GM06990 (cell line): ENCODE results near the gene AMBP.

Experiments used
- DNase-seq: peaks from one replicate; pipeline ENCODE4 v3.0.0-alpha.2; 2011; ENCODE audit not compliant: insufficient read length; ENCODE audit errors: extremely low read depth
- H3K27me3 ChIP-seq: replicated peaks from 2 replicates; pipeline ENCODE4 v1.6.0; 2011; ENCODE audit warnings: low read length; ENCODE audit not compliant: control insufficient read depth, insufficient read depth
- H3K36me3 ChIP-seq: 2 replicates; pipeline ENCODE4 v1.5.1; 2011; ENCODE audit warnings: low read length; ENCODE audit not compliant: control insufficient read depth, insufficient read depth
- H3K4me3 ChIP-seq: replicated peaks from 2 replicates; pipeline ENCODE4 v1.5.1; 2011; ENCODE audit warnings: low read depth, mild to moderate bottlenecking, control low read depth, low read length
- TF ChIP-seq, protein P1 (sequence below): IDR thresholded peaks from 2 replicates; pipeline ENCODE4 v1.5.1; 2011; ENCODE audit warnings: low read length, control low read depth, mild to moderate bottlenecking, inconsistent platforms; ENCODE audit not compliant: insufficient read depth, poor library complexity, severe bottlenecking

The AMBP gene

GRCh38 chr9:114099669-114100270, 21.7 kb upstream of the AMBP start:
- H3K36me3 ChIP-seq: no peaks in the 10 kb centered on the region
- no peak overlapping the region for H3K4me3 ChIP-seq
- TF ChIP-seq, protein P1, sequence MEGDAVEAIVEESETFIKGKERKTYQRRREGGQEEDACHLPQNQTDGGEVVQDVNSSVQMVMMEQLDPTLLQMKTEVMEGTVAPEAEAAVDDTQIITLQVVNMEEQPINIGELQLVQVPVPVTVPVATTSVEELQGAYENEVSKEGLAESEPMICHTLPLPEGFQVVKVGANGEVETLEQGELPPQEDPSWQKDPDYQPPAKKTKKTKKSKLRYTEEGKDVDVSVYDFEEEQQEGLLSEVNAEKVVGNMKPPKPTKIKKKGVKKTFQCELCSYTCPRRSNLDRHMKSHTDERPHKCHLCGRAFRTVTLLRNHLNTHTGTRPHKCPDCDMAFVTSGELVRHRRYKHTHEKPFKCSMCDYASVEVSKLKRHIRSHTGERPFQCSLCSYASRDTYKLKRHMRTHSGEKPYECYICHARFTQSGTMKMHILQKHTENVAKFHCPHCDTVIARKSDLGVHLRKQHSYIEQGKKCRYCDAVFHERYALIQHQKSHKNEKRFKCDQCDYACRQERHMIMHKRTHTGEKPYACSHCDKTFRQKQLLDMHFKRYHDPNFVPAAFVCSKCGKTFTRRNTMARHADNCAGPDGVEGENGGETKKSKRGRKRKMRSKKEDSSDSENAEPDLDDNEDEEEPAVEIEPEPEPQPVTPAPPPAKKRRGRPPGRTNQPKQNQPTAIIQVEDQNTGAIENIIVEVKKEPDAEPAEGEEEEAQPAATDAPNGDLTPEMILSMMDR: no peak
- no peaks in the 10 kb centered on the region for H3K27me3 ChIP-seq
- no peak for DNase-seq

DNA sequence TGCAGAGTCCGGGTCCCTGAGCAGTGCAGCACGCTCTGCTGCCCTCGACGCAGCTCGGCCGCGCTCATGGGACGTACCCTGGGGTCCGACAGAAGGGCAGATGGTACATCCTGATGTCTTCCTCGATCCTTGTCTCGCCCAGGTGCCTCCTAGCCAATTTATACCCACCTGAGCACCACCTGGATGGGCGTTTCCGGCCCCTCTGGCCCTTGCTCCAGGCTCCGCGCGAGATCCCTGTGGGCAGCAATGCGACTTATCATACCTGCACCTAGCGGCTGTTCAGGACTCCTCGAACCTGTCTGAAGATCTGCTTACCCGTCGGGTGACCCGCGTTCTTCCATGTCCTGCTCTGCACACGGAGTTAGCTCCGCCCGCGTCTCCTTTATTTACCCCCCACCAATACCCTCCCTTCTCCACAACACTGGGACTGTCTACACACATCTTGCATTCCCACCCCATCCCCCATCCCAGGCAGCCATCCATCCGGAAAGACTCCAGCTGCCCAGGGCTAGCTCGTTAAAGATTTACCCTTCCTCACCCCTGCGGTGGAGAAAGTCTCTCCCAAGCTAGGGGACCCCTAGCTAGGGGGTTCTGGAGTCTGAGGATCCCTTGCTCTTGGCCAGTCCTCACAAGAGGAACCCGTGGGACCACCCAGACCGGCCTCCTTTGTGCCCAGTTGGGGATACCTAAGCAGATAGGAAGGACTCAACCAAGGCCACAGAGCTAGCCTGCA, 21.0 kb upstream of the AMBP start, which contains the start of gene KIF12:
KIF12 (minus strand) TSS at position 357 of the 733 bp plus-strand sequence; CDS start at position 341, 16 bp downstream.
- Histone ChIP-seq H3K27me3 (no peaks in the 10 kb centered on the region), H3K36me3 (no peaks in the 10 kb centered on the region), H3K4me3 (no peak within 1 kb of the TSS)
- no peak for DNase-seq
- TF ChIP-seq, protein P1: no peak

- DNase-seq: no peak
- no peaks in the 10 kb centered on the region for H3K36me3 ChIP-seq
- H3K4me3 ChIP-seq: no peak overlapping the region
- no peaks in the 10 kb centered on the region for H3K27me3 ChIP-seq
- TF ChIP-seq, protein P1: no peak
Observed at GRCh38 chr9:114098021-114098935, 20.2 kb upstream of the AMBP start.

DNA sequence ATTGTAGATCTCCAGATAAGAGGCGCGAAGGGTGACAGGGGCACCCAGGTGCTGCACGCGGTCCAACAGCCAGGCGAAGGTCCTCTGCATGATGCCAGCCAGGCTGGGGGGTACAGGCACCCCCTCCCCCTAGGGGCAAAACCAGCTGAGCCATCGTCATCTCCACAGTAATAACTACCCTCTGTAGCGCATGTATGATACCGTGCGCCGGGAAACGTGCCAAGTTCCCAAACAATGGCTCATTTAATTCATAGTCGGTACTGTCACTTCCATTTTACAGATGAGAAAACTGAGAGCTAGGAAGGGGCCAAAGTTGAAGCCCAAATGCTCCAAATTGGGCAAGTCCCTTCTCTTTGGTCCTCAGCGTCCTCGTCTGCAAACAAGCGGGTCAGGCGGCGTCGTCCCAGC, 19.5 kb upstream of the AMBP start:
- no peaks in the 10 kb centered on the region for H3K36me3 ChIP-seq
- TF ChIP-seq, protein P1: no peak
- no peak for DNase-seq
- H3K27me3 ChIP-seq: no peaks in the 10 kb centered on the region; the same call in 1 of the 2 replicates
- no peak overlapping the region for H3K4me3 ChIP-seq

DNA sequence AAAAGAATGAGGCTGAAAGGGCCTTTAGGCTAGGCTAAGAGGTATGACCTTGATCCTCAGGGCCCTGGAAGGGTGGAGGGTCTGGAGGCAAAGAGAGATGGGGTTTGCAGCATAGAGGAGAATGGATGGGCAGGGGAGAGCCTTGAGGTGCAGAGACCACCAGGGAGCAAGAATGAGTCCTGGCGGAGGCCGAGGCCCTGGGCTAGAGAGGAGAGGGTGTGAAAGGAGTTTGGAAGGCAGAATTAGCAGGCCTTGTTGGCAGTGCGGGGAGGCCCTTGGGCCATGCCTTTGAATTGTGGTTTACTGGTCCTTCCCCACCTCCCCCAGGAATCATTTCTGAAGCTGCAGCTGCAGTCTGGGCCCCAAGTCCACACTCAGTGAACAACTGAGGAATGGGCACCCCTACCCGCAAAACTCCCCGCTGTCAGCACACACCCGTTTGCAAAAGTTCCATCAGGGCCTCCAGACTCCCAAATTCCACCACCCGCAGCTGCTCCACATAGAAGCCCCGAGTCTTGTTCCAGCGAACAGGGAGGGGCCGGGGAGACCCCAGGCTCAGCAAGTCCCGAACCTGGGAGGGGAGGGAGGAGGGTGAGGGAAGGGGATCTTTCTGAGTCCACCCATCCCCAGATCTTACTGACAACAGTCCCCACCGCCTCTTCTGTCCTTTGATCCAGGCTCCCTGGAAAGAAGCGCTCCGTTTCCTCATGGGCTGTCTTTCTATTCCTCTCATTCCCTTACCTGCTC, 18.9 kb upstream of the AMBP start:
- Histone ChIP-seq H3K36me3 (no peaks in the 10 kb centered on the region), H3K27me3 (no peaks in the 10 kb centered on the region; the same call in 1 of the 2 replicates), H3K4me3 (no peak overlapping the region)
- TF ChIP-seq, protein P1: no peak
- DNase-seq: no peak
